ENCODE results near the gene CACNA2D4.

The CACNA2D4 gene

DNA sequence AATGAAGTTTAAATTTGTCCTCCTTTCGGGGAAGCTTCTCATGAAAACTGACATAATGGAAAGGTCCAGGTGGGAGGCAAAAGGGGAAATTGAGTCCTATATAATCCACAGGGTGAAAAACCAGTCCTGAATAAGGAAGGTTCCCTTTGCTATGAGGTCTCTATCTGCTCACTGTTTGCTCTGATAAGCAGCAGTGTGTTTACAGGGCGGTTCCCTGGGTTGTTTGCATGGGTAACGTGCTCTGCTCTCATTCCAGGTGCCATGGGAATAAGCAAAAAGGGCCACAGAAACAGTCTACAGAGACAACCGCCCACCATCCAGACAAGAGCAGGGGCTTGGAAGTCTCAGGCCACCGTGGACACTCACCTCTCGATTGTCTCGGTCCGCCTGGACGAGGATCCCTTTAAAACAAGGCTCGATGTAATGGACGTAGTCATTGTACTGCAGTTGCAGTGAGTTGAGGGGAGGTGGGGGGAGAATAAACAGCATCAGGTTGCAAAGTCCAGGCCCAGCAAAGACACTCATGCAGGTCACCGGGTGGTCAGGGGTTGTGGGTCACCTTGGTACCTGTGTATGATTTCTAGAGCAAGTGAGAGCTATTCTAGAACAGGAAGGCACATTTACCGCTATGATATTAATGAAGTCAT is 32.7 kb downstream of the CACNA2D4 start:
- DNase-seq, result no peak

DNA sequence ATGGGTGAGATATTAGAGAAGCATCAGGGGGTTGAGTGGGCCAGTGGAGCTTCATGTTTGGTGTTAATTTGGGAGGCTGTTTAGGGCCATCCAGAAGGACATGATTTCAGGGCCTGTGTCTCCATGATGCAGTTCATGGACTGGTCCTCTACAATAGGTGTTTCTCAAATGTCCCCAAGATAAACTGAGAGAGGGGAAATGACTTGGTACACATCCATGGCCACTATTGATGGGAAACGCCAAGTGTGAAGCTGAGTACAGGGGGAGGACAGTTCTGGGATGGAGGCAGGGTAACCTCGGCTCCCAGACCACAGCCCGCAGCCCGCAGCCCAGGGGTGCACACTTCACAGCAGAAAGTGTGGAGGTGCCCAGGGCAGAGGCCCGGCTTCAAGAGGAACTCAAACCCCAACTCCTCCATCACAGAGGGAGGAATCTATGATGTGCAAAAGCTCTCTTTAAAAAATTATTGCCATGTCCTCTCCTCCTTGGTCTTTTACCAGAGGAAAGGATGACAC is 33.3 kb downstream of the CACNA2D4 start:
- DNase-seq, result no peak

DNA sequence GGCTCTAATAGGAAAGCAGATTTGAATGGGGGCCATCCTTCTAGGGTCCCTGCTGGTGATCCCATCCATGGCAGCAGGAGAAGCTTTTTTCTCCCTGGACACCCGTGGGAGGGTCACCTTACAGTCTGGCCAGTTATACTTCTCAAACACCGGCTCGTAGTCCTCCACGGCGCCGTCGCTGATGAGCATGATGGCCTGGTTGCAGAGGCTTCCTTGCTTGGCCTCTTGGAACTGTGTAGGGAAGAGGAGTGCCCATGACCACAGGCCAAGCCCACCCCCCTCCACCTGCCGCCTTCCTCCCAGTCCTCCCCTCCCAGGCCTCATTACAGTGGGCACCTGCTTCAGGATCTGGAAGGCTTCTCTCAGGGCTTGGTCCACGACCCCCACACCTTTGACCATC is 33.8 kb downstream of the CACNA2D4 start:
- DNase-seq, result no peak

DNA sequence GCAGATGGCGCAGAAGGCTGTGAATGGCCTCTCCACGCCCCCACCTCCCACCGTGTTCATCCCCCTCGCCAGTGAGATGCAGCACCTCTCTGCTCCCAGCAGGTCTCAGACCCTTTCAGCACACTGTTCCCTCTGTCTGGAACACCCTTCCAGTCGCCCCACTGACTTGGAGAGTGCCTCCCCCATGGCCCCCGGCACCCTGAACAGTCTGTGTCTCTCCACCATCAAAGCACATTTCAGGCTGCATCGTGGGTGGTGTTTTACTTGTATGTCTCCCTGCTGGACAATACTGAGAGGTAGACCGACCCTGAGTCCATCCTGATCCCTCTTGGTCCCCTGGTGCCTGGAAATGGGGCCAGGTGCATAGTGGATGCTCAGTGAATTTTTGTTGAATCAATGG is 34.9 kb downstream of the CACNA2D4 start:
- DNase-seq, result no peak

DNA sequence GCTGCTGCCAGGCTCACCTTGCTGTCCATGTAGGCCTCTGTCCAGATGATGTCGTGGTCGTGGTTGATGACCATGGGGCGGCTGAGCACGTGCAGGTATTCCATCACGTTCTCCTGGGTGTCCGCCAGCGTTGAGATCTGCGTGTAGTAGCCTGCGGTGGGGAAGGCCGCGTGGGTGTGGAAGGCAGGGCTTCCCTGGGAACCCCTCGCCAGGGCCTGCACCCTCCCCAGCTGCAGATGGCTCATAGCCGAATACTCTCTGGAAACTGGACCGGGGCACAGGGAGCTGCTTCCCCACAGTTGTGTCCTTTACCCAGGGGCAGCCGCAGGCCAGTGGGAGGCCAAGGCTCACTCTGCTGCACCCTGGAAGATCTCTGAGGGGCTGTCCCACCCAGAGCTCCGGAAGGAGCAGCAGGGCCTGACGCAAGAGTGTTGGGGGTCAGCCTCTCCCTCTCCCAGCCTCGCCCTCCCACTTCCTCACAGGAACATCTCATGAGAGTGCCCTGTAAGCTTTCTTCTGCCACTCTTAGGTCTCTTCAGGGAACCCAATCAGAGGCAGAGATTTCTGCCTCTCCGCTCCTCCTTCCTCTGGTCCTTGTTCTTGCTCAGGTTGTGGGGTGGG is 35.5 kb downstream of the CACNA2D4 start:
- no peak for DNase-seq

DNA sequence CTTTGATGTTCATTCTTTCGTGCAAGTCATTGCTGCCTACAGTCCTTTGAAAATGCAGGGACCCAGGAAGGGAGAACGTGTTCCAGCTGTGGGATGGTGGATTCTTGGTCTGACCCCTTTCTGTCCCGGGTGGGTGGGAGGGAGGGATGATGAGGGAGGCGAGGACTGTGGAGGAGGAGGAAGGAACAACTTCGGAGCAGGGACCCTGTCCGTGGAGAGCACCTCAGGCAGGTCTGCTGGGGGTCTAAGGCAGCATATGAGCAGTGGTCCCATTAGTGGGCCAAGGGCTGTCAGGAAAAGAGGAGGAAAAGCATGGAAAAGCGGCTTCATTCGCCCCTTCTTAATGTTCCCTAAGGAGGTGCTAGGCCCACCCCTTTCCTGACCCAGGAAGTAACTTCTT is 36.0 kb downstream of the CACNA2D4 start:
- DNase-seq, result no peak

DNA sequence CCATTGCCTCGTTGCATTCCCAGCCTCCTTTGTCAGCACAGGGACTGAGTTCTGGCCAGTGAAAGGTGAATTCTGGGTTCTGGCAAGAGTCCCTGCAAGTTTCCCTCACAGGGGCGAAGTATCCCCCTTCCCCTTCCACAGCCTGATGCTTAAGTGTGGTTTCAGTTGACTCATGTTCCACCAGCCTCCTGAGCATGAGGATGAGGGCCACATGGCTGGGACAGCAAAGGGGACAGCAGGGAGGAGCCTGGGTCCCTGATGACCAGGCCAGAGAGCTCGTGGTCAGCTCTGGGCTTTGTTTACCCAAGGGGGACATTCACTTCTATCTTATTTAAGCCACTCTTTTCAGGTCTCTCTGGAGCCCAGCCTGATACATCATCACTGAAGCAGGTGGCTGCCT is 36.5 kb downstream of the CACNA2D4 start:
- DNase-seq, result no peak

DNA sequence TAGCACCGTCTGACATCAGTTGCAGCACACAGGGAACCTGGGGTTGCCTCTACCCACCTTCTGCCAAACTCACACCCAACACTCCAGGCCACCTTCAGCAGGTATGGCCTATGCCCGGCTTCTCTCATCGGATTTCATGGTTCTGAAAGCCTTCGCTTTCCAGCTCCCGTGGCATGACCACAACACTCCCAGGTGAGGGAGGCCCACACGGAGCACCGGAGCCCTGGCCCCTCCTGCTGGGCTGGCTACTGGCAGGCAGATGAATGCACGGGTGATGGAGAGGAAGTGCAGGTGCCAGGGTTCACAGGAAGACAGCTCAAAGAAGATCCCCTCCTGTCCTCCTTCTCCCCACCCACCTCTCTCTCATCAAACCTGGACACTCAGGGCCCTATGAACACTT is 37.2 kb downstream of the CACNA2D4 start:
- no peak for DNase-seq

DNA sequence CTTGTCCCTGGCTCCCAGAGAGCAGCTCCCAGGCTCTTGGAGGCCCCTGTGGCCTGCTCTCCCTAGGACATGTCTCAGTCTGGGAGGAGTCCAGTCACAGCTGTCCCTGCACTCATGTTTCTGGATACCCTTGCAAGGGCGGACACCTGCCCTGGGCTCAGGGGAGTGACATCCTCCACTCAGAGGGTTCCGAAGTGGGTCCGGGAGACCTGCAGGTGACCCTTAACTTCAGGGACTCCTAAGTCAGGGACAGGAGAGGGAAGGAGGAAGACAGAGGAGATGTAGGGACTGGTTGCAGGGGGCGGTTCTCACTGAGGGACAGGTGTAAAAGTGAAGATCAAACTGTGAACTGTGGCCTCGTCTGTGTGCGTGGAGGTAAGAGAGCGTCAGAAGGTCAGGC is 37.6 kb downstream of the CACNA2D4 start:
- no peak for DNase-seq

DNA sequence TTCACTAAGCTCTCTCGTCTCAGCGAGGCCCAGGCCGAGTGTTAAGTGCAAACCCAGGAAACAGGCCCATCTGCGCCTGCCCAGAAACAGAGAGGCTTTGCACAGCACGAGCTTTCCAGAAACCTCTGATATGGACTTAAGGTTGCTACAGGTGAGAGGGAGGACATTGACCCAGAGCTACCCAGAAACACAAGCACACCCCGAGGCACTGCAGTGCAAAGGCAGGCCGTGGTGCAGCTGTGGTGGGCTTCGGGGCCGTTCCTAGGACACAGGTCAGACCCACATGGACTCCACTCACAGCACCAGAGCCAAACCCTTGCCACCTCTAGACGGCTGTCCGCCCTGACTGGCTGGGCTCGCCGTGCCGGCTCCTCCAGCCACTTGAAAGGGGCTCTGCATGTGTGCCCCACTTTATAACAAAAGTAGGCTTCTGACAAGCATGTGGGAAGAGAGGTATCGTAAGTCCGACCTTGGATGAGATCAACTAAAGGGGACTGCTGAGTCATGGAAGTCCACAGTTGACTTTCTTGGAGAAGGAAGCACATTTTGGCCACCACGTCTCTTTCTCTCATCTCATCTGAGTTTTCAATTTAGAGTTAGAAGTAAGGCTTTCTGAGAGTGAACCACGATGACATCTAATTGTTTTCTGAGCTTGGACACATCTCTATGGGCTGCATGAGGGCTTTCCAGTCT is 38.2 kb downstream of the CACNA2D4 start:
- no peak for DNase-seq

DNA sequence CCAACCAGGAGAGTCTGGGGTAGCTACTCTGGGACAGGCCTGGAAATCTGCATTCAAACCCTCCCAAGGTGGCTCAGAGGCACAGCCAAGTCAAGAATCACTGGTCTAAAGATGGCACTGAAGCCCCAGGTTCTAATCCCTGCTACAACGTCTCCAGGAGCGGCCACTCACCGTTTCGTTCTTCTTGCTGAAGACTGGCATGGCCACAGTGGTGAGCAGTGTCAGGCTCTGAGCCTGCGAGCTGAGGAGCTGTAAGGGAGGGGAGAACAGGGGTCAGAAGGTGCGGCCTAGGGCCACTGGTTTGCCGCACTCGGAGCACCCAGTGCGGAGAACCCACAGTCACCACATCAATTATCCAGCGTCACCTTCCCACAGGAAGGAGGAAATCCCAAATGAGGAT is 38.8 kb downstream of the CACNA2D4 start:
- DNase-seq, result no peak

DNA sequence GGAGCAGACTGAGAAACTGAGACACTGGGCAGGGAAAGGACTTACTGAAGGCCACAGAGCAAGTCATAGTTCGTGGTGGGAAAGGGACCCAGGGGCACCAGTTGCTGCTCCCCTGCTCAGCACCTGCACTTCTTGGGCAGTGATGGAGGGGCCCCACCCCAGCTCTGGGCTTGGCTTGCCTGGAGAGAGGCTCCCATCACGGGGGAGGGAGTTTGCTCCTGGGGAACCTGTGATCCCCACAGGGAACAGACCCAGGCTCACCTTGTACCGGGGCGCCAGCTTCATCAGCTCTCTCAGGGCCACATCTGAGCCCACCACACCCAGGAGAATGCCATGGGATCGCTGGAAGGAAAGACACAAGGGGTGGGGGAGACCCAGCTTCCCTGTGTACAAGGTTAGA is 39.8 kb downstream of the CACNA2D4 start:
- no peak for DNase-seq

DNA sequence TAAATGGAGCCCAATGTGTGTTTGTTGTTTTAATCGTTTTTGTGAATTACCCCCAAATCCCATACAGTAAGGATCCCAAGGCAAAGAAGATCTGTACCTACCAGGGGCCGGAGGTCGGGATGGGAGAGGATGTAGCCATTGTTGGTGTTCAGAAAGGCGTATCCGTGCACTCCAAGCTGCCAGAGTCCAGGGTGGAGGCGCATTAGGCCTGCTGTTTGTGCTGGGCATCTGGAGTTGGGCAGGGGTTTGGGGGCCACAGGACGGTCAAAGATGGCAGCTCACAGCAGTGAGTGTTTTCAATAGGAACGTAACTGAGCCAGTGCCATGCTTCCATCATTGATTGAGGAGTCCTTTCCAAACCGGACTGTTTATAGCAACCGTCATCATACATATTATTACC is 40.2 kb downstream of the CACNA2D4 start:
- no peak for DNase-seq

DNA sequence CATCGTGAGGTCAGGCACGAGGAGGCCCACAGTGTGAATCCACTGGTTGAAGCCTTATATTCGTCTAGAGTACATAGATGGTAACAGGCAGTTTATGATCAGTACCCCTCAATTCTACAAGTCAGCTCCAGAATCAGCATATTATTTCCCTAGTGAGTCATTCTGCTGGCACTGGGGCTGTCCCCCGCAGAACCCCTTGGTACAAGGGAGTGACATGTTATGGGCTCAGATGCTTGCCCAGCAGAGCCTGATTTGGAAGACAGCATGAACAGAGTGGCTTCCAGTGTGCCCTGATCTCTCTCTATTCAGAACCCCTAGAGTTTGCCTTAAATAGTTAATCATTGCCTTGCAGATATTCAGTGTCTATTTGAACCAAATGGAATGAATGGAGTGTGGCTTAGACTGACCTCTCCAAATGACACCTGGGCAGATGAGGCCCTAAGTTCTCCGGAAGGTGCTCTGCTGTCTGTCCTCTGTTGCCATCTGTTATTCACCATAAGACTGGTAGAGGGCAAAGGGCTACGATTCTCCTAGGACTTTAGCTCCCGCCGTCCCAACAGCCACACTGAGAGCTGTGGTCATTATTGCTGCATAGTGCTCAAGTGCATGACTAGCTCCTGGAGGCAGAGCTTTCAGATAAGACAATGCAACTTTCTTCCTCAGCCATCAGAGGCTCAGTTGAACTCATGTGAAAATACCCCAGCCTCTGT is 41.1 kb downstream of the CACNA2D4 start:
- DNase-seq, result no peak

DNA sequence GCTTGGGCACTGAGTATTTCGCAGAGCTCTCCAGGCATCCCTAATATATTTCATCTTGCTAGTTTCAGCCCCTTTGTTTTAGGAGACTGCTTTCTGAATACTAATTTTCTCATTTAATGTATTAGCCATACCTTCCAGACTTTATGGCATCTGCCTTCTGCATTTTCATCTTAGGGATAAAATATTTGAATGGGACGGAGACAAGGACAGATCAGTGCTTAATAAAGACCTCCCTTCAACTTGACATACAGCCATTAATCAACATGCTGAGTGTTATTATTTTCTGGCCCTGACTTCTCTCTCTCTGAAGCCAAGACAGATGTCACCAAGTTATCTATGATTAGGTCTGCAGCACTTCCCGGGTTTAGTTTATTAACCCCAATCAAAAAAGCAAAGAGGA is 42.4 kb downstream of the CACNA2D4 start:
- no peak for DNase-seq

DNA sequence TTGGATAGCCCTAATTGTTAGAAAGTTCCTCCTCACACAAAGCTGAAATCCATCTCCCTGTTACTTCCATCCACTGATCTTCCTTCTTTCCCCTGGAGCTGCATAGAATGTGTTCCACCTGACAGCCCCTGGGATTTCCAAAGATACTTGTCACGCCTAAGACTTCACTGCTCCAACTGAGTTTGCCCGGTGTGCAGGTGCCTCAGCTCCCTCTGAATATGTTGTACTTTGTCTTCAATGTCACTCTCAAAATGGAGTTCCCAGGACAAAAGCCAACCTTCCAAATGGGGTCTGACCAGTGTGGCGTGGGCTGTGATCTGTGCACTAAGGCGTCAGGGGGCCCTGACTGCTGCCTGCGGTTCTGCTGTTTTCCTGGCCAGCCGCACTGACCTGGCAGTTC is 42.8 kb downstream of the CACNA2D4 start:
- DNase-seq, result no peak

DNA sequence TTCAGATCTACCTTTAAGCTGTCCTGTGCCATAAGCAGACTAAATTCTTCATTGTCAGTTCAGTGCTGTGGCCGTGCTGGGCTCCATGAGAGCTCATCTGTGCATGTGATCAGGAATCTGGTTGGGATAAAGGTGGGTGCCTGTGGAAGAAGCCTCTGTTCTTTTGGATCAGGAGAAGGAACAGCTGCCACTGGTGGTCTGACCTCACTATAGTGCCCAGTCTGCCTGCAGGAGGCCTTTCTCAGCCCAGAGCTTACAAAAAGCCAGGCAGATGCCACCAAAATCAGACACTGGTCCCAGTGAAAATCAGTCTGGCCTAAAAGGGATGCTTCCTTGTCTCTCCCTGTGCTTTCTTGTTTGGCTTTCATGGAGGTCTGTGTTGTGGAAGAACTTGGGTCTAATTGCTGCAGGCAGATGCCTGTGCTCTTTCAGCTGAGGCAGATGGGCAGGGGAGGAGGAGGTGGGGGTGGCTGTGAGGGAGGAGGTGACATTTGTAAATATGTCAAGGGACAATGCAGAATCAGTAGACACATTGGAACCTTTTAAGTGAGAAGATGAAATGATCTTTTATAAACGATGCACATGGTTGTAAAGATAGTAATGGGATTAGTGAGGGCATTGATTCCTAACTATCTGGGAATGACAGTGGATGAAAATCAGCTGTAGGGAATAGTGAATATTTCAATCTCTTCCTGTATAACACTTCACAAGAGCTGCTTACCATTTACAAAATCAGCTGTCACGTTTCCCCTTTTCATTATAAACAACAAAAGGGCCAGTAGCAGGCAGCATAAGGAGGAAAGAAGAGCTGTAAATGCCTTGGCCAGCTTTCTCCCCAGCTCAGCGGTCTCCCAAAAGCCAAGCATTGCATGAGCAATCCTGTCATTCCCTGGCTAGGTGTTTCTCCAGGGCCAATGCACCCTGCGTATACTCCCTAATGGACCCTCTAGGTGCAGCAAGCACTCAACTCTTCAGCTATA is 44.6 kb downstream of the CACNA2D4 start:
- no peak for DNase-seq

DNA sequence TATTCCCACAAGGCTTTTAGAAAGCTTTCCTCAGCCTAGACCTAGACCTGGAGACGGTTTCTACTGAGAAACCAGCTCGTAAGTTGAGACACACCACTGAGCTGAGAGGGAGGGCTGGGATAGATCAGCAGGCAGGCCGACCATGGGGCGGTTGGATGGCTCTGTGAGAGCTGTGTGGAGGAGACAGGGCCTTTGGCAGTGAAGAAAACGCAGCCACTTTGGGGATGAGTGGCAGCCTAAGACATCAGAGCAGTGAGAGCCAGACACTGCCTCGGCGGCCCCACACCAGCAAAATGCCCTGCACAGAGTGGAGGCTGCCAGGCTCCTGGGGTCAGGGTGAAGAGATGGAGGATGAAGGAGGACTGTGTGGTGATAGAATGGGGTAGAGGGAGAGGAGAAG is 46.0 kb downstream of the CACNA2D4 start:
- no peak for DNase-seq

DNA sequence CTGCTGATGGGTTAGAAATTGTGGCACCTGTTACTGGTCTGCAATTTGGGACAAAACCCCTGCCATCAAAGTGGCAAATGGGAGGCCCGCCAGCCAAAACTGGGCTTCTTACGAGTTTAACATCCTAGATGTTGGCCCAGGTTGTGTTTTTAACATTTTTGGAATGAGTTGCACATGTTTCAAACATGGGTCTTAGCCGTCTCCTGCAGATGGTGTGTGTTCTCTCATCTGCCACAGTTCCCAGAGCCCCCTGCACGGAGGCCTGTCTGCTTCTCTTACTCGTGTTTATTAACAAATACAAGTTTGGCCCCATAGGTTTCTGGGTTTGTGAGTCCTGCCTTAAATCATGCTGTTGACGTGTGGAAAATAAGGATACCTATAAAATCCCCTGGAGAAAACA is 46.5 kb downstream of the CACNA2D4 start:
- no peak for DNase-seq

DNA sequence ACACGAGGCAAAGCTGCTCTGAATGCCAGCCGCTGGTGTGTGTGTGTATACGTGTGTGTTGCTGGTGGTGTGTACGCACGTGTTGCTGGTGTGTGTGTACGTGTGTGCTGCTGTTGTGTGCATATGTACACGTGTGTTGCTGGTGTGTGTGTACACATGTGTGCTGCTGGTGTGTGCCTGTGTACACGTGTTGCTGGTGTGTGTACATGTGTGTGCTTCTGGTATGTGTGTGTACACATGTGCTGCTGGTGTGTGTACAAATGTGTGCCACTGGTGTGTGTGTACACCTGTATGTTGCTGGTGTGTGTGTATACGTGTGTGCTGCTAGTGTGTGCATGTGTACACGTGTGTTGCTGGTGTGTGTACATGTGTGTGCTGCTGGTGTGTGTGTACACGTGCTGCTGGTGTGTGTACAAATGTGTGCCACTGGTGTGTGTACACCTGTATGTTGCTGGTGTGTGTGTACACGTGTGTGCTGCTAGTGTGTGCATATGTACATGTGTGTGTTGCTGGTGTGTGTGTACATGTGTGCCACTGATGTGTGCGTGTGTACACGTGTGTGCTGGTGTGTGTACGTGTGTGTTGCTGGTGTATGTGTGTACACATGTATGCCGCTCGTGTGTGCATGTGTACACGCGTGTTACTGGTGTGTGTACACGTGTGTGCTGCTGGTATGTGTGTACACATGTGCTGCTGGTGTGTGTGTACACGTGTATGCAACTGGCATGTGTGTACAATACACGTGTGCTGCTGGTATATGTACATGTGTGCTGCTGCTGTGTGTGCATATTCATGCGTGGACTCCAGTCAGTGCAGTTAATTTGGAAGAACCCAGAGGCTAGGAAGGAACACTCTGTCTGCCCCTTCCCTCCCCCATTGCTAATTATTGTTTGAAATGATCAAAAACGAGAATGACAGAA is 47.2 kb downstream of the CACNA2D4 start:
- DNase-seq, result no peak

DNA sequence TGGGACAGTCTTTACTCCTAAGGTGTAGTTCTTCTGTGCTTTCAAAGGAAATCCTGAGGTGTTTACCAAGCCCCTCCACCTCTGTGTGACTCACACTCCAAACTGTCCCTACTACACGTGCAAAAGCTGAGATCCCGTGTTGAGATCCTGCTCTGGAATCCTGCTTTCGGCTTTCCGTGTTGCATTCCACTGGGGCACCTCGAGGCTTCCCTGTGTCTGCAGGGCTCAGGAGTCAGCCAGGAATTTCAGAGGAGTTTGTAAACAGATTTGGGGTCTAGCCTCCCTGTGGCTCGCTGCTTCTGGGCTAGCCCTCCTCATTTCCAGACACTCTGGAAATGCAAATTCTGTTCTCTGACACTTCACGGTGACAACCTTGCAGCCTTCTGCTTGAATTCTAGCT is 48.4 kb downstream of the CACNA2D4 start:
- DNase-seq, result no peak

All from amniotic stem cell (primary cell).